SK-N-SH treated with all-trans-retinoic acid at 6 μM for 48 hours (cell line): ENCODE data around the gene GPR61.

Experiments used
- CREB5 ChIP-seq: fragments of 250-450 bp; sonication (Bioruptor Pico); IDR thresholded peaks from 2 replicates; pipeline ENCODE4 v1.5.1; 2020; ENCODE audit warnings: low read depth, mild to moderate bottlenecking, moderate library complexity
- GLIS3 ChIP-seq: fragments of 250-450 bp; sonication (Bioruptor Pico); IDR thresholded peaks from 2 replicates; pipeline ENCODE4 v1.5.0; 2020; ENCODE audit warnings: mild to moderate bottlenecking, moderate library complexity
- PATZ1 ChIP-seq: fragments of 250-450 bp; sonication (Bioruptor Pico); IDR thresholded peaks from 2 replicates; pipeline ENCODE4 v1.8.0; 2020; ENCODE audit warnings: mild to moderate bottlenecking, moderate library complexity, borderline replicate concordance
- RARB ChIP-seq: fragments of 250-450 bp; sonication (Bioruptor Pico); IDR thresholded peaks from 2 replicates; pipeline ENCODE4 v1.8.0; 2021; ENCODE audit warnings: mild to moderate bottlenecking, moderate library complexity
- ZNF565 ChIP-seq: fragments of 450-650 bp; formaldehyde crosslinking; conservative IDR thresholded peaks from 2 replicates; pipeline ENCODE4 v1.5.0; 2020; ENCODE audit warnings: low read depth, mild to moderate bottlenecking, moderate library complexity
- ZNF8 ChIP-seq: fragments of 450-650 bp; formaldehyde crosslinking; IDR thresholded peaks from 2 replicates; pipeline ENCODE4 v1.5.0; 2020; ENCODE audit warnings: mild to moderate bottlenecking, moderate library complexity

- no peak for TF ChIP-seq CREB5
- no peak for TF ChIP-seq ZNF8 (CRISPR knock-in tag)
- TF ChIP-seq RARB (CRISPR knock-in tag): no peak
- TF ChIP-seq GLIS3 (CRISPR knock-in tag): no peak
- no peak for TF ChIP-seq PATZ1 (CRISPR knock-in tag)
- no peak for TF ChIP-seq ZNF565 (CRISPR knock-in tag)
These were observed 27.3 kb downstream of the GPR61 start for GRCh38 chr1:109566982-109567381.
